Renal cortex interstitium (tissue), 15 donors: ENCODE results near the gene CD33. TPM values are rescaled to one million over a fixed set of nuclear protein-coding genes. Genes with fewer than 3 reads are reported as not detected.
"Not testable (repeated sequence)": the region's sequence is repeated elsewhere in the genome, so short reads cannot be mapped to it uniquely, and the experiment has no call there.

ENCODE experiments used
- DNase-seq, 11 donors: peaks; one replicate each; pipeline ENCODE4 v3.0.0-alpha.2; 2013; ENCODE audit warnings: low read depth in 9 of 11, low spot score in 4 of 11; ENCODE audit errors: extremely low read depth in 1 of 11
- long read RNA-seq, 16 experiments: transcript quantifications; one replicate each; lab custom pipeline, GENCODE V29; 2026
- polyA plus RNA-seq, 3 donors: library from polyadenylated mRNA; unstranded; fragments of 120-200 nt; gene quantifications; one replicate each; pipeline ENCODE4 v1.2.1, GENCODE V29; 2013; ENCODE audit not compliant: insufficient read length in 3 of 3

CD33 gene
- 1 to 10 TPM; 1.8 to 2.4 (median 1.8) TPM for polyA plus RNA-seq
- long read RNA-seq, donor 1 = 0 reads
- long read RNA-seq, donor 2 = 0 reads
- long read RNA-seq, donor 3 = 0 reads
- long read RNA-seq, donor 4 = 0 reads
- long read RNA-seq, donor 5, partial matches to known transcripts = 0 of 1 reads
- long read RNA-seq, donor 5, other reads (novel, unspliced or antisense) = 0 of 1 reads
- long read RNA-seq, donor 6 = 0 reads
- long read RNA-seq, donor 7, partial matches to known transcripts = 0 of 1 reads
- long read RNA-seq, donor 7, other reads (novel, unspliced or antisense) = 0 of 1 reads
- long read RNA-seq, donor 8 = 0 reads
- long read RNA-seq, donor 9 = 0 reads
- long read RNA-seq, donor 10 = 0 reads
- long read RNA-seq, donor 11 = 0 reads
- long read RNA-seq, donor 12 = 0 reads
- long read RNA-seq, donor 13, partial matches to known transcripts = 0 of 1 reads
- long read RNA-seq, donor 13, other reads (novel, unspliced or antisense) = 0 of 1 reads
- long read RNA-seq, donor 14, partial matches to known transcripts = 0 of 1 reads
- long read RNA-seq, donor 14, other reads (novel, unspliced or antisense) = 0 of 1 reads
- long read RNA-seq, donor 15, partial matches to known transcripts = 0 of 1 reads
- long read RNA-seq, donor 15, other reads (novel, unspliced or antisense) = 0 of 1 reads
- long read RNA-seq, donor 16 = 0 reads

DNA sequence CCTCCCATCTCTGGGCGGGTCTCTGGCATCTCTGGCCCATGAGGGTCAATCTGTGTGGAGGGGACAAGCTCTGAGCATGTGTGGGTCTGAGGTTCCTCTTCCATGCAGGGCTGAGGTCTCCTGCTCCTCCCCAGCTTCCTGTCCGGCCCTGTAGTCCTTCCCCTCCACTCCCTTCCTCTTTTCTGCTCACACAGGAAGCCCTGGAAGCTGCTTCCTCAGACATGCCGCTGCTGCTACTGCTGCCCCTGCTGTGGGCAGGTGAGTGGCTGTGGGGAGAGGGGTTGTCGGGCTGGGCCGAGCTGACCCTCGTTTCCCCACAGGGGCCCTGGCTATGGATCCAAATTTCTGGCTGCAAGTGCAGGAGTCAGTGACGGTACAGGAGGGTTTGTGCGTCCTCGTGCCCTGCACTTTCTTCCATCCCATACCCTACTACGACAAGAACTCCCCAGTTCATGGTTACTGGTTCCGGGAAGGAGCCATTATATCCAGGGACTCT is at the start of gene CD33:
TSS of gene CD33 (plus strand) at position 183 of the 496 bp plus-strand sequence. CDS start at position 222, 39 bp downstream.
- not testable (repeated sequence) for DNase-seq

DNA sequence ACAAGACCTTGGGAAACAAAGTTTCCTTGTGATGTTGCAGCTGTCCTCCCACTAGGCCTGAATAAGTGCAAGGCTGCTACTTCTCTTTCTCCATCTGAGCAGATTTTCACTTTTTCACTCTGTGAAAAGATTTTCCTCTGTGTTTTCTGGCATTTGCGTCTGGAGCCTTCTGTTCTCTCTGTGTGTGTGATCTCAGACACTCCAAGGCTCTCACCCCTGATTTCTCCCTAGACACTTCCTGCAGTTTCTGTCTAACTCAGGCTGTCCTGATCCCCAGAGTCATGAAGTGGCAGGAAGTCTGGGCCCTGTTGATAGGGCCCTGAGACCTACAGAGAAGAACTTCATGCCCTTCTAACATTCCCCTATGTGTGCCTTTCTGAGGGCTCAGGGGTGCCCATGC is 45.6 kb upstream of the CD33 start:
- DNase-seq = no peak

- no peak for DNase-seq
Measured at GRCh38 chr19:51181377-51181912, 43.4 kb upstream of the CD33 start.

- no peak for DNase-seq
Measured at GRCh38 chr19:51181913-51182419, 42.9 kb upstream of the CD33 start.

GRCh38 chr19:51183629-51184028 is 41.3 kb upstream of the CD33 start:
- DNase-seq = no peak

DNA sequence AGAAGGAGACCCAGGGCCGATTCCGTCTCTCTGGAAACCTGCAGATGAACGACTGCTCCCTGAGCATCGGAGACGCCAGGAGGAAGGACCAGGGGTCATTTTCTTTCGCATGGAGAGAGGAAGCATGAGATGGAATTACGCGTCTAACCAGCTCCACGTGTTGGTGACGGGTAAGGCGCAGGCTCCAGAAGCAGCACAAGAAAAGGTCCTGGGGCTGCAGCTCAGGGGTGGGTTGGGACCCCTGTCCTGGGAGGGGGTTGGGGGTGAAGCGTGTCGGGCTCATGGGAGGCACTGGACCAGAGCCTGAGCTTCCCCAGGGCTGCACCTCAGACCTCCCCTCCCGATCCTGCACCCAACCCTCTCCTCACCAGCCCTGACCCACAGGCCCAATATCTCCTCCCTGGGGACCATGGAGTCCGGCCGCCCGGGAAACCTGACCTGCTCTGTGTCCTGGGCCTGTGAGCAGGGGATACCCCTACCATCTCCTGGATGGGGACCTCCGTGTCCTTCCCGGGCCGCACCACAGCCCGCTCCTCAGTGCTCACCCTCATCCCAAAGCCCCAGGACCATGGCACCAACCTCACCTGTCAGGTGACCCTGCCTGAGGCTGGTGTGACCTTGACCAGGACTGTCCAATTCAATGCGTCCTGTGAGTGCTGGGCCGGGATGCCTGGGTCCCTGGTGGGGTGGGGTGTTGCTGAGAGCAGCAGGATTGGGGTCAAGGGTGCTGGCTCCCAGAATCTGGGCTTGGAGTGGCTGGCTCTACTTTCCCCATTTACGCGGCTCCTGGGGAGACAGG is 39.6 kb upstream of the CD33 start:
- DNase-seq = no peak

DNA sequence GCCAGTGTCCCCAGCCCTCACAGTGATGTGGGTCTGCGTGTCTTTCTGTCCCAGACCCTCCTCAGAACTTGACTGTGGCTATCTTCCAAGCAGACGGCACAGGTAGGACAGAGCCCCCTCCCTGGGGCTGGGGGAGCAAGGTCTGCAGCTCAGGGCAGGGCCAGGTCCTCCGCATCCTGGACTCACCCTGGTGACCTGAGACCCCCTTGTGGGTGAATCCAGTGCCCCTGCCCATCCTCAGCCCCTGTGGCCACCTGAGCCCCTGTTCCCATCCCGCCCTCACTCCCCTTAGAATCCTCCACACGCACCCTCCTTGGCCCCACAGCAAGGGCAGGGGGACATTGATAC is 39.0 kb upstream of the CD33 start:
- no peak for DNase-seq

GRCh38 chr19:51186323-51186722 is 38.6 kb upstream of the CD33 start:
- no peak for DNase-seq

DNA sequence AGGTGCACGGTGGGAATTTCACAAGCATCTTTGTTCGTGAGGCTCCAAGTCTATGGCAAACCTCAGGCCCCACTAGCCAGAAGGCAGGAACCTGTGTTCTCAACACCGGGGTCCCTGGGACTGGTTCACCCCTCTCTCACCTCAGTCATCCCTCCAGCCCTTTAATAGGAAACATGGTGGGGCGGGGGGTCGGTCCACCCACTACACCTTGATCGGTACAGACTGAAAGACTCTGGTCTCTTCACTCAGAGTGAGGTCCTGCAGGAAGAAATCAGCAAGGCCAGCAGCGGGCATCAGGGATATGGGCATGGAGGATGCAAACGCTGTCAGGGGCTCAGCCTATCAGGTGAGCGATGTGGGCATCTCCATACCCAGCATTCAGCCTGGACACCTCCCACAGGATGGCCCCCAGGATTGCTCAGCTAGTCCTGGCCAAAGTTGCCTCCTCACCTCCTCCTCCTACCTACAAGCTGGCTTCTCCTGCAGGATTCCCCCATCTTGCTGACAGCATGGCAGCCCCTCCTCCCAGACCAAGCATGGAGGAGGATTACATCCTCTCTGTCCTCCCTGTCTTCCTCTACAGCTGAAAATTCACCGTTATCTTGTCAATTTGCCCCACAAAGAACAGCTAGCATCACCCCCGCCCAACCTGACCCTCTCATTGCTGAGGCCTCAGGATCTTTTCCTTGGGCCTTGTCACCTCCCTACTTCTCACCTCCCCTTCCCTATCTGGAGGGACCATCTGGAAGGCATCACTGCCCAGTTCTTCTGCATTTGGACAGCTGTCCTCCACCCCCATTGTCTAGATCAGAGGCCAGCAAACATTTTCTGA is 37.3 kb upstream of the CD33 start:
- no peak for DNase-seq

DNA sequence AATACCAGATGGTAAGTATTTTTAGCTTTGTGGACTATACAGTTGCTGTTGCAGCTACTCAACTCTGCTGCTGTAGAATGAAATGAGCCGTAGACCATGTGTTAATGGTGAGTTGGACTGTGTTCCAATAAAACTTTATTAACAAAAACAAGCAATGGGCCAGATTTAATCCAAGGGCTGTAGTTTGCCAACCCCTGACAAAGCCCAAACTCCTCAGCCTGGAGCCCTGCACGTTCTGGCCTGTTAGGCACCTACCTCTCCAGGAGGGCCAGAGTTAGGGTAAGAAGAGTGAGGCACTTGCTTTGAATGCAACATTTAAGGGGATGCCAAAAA is 36.7 kb upstream of the CD33 start:
- DNase-seq = no peak

GRCh38 chr19:51192689-51193088 is 32.2 kb upstream of the CD33 start:
- DNase-seq = no peak

DNA sequence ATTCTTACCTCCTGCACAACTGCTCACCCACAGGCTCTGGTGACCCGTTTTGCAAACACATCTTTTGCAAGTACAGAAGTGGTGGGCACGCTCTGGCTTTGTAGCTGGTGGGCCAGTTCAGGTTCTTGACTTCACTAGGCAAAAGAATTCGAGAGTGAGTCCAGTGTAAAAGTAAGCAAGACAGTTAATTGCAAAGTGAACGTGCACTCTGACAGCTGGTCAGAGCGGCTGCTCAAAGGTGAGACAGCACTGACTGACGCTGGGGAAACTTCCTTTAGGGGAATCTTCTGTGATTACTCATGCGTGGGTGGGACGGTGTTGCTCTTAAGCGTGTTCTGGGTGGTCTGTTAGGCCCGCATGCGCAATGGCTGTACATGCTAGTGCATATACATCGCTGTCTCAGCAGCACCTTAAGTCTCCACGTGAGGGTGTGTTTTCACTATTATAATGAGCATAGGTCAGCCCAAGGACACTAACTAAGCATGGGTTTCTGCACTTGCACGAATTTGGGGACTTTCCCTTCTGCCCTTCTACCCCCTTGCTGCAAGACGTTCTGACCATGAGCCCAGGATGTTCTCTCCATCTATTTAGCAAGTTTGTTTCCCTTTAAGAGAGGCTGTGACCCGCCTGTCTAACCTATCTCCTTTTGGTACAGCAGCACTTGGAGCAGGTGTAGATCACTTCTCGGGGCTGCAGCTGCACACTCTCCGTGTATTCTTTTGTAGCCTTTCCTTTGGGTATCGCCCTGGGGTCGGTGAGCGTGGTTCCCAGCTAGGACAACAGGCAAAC is 30.2 kb upstream of the CD33 start:
- DNase-seq = no peak

DNA sequence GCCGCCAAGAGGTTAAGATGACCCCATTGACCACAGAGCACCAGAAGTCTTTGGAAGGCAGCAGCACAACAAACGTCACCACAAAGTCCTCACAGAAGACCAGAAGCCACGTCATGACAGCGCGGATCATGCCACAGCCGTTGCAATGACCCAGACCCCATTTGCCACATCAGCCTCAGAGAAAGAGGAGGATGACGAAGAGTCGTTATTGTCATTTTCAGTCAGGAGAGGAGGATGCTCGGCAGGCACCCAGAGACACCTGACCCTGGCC is 29.6 kb upstream of the CD33 start:
- DNase-seq = no peak

GRCh38 chr19:51195616-51196015 is 29.3 kb upstream of the CD33 start:
- DNase-seq = no peak

DNA sequence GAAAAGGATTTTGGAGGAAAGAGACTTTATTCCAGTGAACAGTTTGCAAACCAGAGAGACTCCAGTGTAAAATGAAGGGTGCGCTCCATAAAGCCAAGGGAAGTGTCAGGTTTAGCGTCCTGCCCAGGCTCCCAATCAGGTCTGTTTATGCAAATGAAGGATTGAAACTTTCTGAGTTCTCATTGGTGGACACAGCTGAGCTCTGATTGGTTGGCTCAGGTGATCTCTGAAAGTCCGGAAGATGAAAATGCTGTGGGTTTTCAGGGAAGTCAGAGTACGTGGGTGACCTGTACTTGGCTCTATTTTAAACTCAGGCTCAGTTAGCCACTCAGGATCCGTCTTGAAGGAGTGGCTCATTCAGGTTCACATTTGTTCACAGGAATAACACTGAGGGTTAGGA is 28.7 kb upstream of the CD33 start:
- no peak for DNase-seq

GRCh38 chr19:51198641-51199040 is 26.2 kb upstream of the CD33 start:
- DNase-seq = no peak

- peak in 2 of 11 donors; percentile 18 to 19 for DNase-seq
Measured at GRCh38 chr19:51200071-51200666, 24.7 kb upstream of the CD33 start.

- no peak for DNase-seq
Measured at GRCh38 chr19:51201712-51202111, 23.2 kb upstream of the CD33 start.
